Osteoblast (primary cell): ENCODE measurements around the gene ARHGAP15. TPM values are rescaled to one million over a fixed set of nuclear protein-coding genes. Genes with fewer than 3 reads are reported as not detected.

Source experiments
- DNase-seq: peaks from one replicate; pipeline ENCODE4 v3.0.0; 2011; ENCODE audit warnings: low spot score, mixed read lengths; ENCODE audit not compliant: insufficient read length; ENCODE audit errors: missing footprints
- H2AFZ ChIP-seq: 2 replicates; pipeline ENCODE4 v1.6.0; 2011; ENCODE audit warnings: mild to moderate bottlenecking, low read length
- H3K27ac ChIP-seq: 2 replicates; pipeline ENCODE4 v1.5.1; 2011; ENCODE audit warnings: mild to moderate bottlenecking, low read depth, low read length, moderate library complexity
- H3K27me3 ChIP-seq: 2 replicates; pipeline ENCODE4 v1.6.0; 2012; ENCODE audit warnings: mild to moderate bottlenecking, control low read depth, inconsistent platforms, low read length, moderate library complexity; ENCODE audit not compliant: insufficient read depth
- H3K36me3 ChIP-seq: 2 replicates; pipeline ENCODE4 v1.5.1; 2011; ENCODE audit warnings: mild to moderate bottlenecking, low read length, control low read depth, moderate library complexity; ENCODE audit not compliant: insufficient read depth
- H3K4me1 ChIP-seq: 2 replicates; pipeline ENCODE4 v1.5.1; 2011; ENCODE audit warnings: mild to moderate bottlenecking, low read length, control low read depth, moderate library complexity; ENCODE audit not compliant: insufficient read depth
- H3K4me2 ChIP-seq: 2 replicates; pipeline ENCODE4 v1.6.0; 2011; ENCODE audit warnings: mild to moderate bottlenecking, low read length; ENCODE audit not compliant: insufficient read depth
- H3K4me3 ChIP-seq: fragments of 200-600 bp; sonication (generic); 3 replicates; pipeline ENCODE4 v1.5.1; 2012; ENCODE audit warnings: mild to moderate bottlenecking, low read length, inconsistent platforms; ENCODE audit not compliant: insufficient read depth
- H3K79me2 ChIP-seq: 2 replicates; pipeline ENCODE4 v1.6.0; 2012; ENCODE audit warnings: mild to moderate bottlenecking, low read length, control low read depth, inconsistent platforms; ENCODE audit not compliant: insufficient read depth
- H3K9me3 ChIP-seq: 2 replicates; pipeline ENCODE4 v1.5.1; 2011; ENCODE audit warnings: low read depth, low read length, control low read depth
- H4K20me1 ChIP-seq: 2 replicates; pipeline ENCODE4 v1.6.0; 2012; ENCODE audit warnings: mild to moderate bottlenecking, low read length, control low read depth; ENCODE audit not compliant: insufficient read depth
- total RNA-seq: library from RNA; depleted of rRNA; stranded (reverse); fragments of >200 nt; gene quantifications from 2 replicates; pipeline ENCODE4 v1.2.3, GENCODE V29; 2012
- TF ChIP-seq, protein P1 (sequence below): IDR thresholded peaks from 2 replicates; pipeline ENCODE4 v1.5.1; 2011; ENCODE audit warnings: mild to moderate bottlenecking, low read depth, low read length, moderate library complexity; ENCODE audit errors: extremely low read depth

Gene ARHGAP15
- total RNA-seq, 1 donor: 2.2 TPM

GRCh38 chr2:143796051-143796450 lies 666.8 kb downstream of the ARHGAP15 start:
- no peaks in the 10 kb centered on the region for H3K9me3 ChIP-seq
- H3K4me2 ChIP-seq: no peak overlapping the region
- no peaks in the 10 kb centered on the region for H3K27me3 ChIP-seq
- H3K4me1 ChIP-seq: no peaks in the 10 kb centered on the region
- no peaks in the 10 kb centered on the region for H3K79me2 ChIP-seq
- TF ChIP-seq, protein P1, sequence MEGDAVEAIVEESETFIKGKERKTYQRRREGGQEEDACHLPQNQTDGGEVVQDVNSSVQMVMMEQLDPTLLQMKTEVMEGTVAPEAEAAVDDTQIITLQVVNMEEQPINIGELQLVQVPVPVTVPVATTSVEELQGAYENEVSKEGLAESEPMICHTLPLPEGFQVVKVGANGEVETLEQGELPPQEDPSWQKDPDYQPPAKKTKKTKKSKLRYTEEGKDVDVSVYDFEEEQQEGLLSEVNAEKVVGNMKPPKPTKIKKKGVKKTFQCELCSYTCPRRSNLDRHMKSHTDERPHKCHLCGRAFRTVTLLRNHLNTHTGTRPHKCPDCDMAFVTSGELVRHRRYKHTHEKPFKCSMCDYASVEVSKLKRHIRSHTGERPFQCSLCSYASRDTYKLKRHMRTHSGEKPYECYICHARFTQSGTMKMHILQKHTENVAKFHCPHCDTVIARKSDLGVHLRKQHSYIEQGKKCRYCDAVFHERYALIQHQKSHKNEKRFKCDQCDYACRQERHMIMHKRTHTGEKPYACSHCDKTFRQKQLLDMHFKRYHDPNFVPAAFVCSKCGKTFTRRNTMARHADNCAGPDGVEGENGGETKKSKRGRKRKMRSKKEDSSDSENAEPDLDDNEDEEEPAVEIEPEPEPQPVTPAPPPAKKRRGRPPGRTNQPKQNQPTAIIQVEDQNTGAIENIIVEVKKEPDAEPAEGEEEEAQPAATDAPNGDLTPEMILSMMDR: no peak
- H3K27ac ChIP-seq: no peak overlapping the region
- DNase-seq: no peak
- H3K4me3 ChIP-seq: no peak overlapping the region
- no peaks in the 10 kb centered on the region for H4K20me1 ChIP-seq
- no peaks in the 10 kb centered on the region for H3K36me3 ChIP-seq
- no peak overlapping the region for H2AFZ ChIP-seq

- H3K4me2 ChIP-seq: no peak overlapping the region
- H3K36me3 ChIP-seq: no peaks in the 10 kb centered on the region
- no peaks in the 10 kb centered on the region for H3K9me3 ChIP-seq
- H3K4me3 ChIP-seq: no peak overlapping the region
- H4K20me1 ChIP-seq: no peaks in the 10 kb centered on the region
- H3K27ac ChIP-seq: no peak overlapping the region
- H2AFZ ChIP-seq: no peak overlapping the region
- H3K79me2 ChIP-seq: no peaks in the 10 kb centered on the region
- DNase-seq: no peak
- peaks cover 3% of the 10 kb centered on the region for H3K4me1 ChIP-seq
- TF ChIP-seq, protein P1: no peak
- H3K27me3 ChIP-seq: no peaks in the 10 kb centered on the region
These were observed 672.3 kb downstream of the ARHGAP15 start for GRCh38 chr2:143801561-143801960.

GRCh38 chr2:143802242-143802641 lies 673.0 kb downstream of the ARHGAP15 start:
- TF ChIP-seq, protein P1: no peak
- no peaks in the 10 kb centered on the region for H3K36me3 ChIP-seq
- H3K27me3 ChIP-seq: no peaks in the 10 kb centered on the region
- DNase-seq: no peak
- H4K20me1 ChIP-seq: no peaks in the 10 kb centered on the region
- no peaks in the 10 kb centered on the region for H3K79me2 ChIP-seq
- peak overlapping the region; percentile 48 for H3K4me2 ChIP-seq
- peaks cover 3% of the 10 kb centered on the region for H3K4me1 ChIP-seq
- H3K27ac ChIP-seq: no peak overlapping the region
- no peak overlapping the region for H2AFZ ChIP-seq
- no peaks in the 10 kb centered on the region for H3K9me3 ChIP-seq
- H3K4me3 ChIP-seq: no peak overlapping the region

DNA sequence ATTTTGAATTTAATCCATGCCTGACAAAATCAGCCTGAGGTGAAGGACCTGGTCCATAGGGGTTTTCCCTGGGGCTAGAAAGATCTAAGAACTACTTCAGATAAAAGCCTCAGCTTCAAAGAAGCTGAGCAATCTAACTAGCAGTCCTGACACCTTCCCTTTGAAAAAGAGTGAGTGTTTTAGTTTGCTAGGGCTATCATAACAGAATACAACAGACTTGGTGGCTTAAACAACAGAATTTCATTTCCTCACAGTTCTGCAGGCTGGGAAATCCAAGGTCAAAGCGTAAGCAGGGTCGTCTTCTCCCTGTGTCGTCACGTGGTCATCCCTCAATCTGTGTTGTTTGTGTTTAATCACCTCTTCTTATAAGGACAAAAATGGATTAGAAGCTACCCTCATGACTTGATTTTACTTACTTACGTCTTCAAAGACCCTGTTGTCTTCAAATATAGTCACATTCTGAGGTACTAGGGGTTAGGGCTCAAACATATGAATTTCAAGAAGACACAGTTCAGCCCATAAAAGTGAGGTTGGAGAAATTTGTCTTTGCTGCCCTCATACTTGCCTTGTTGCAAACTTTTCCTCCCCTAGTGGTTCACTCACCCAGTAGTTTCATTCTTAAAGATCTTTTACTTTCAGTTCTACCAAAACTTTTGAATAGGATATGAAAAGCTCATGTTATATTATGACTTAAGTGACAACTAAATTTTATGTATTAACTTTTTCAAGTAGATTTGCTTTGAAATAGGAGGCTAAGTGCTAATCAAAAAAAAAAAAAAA lies 673.8 kb downstream of the ARHGAP15 start:
- Histone ChIP-seq H3K79me2 (no peaks in the 10 kb centered on the region), H3K27me3 (no peaks in the 10 kb centered on the region), H3K4me1 (peaks cover 3% of the 10 kb centered on the region), H3K4me2 (peak overlapping the region; percentile 48), H3K36me3 (no peaks in the 10 kb centered on the region), H4K20me1 (no peaks in the 10 kb centered on the region), H3K9me3 (no peaks in the 10 kb centered on the region), H2AFZ (peak overlapping the region; percentile 51), H3K4me3 (no peak overlapping the region), H3K27ac (no peak overlapping the region)
- DNase-seq: no peak
- TF ChIP-seq, protein P1: peak; percentile 7
